CD8-positive, alpha-beta memory T cell (primary cell): Measurements from ENCODE around the gene TSPAN16. TPM values are rescaled to one million over a fixed set of nuclear protein-coding genes. Genes with fewer than 3 reads are reported as not detected.

Experiments used
- CTCF ChIA-PET: fragments of 350-600 bp; sonication (Branson Sonifier 250); formaldehyde crosslinking; loops from one replicate; lab custom pipeline; 2021; ENCODE audit warnings: antibody characterized with exemption; lab: Charles Lee
- POLR2A ChIA-PET: fragments of 350-600 bp; sonication (Branson Sonifier 250); formaldehyde crosslinking; loops from one replicate; lab custom pipeline; 2021; ENCODE audit warnings: antibody characterized with exemption; lab: Charles Lee
- DNase-seq, 5 donors: peaks; one replicate each; pipeline versions ENCODE4 v3.0.0 to v3.0.0-alpha.2; 2020 to 2022; ENCODE audit warnings: mixed read lengths in 1 of 5
- H3K27ac ChIP-seq: one replicate; pipeline ENCODE4 v1.7.0; 2013; ENCODE audit warnings: low read depth, mild to moderate bottlenecking, low read length, moderate library complexity
- H3K27me3 ChIP-seq: 2 replicates; pipeline ENCODE4 v1.7.0; 2013; ENCODE audit warnings: low read length, mild to moderate bottlenecking; ENCODE audit not compliant: insufficient read depth, poor library complexity, severe bottlenecking
- H3K36me3 ChIP-seq: 2 replicates; pipeline ENCODE4 v1.7.0; 2013; ENCODE audit warnings: mild to moderate bottlenecking, low read length, moderate library complexity; ENCODE audit not compliant: insufficient read depth
- H3K4me1 ChIP-seq: 2 replicates; pipeline ENCODE4 v1.7.0; 2013; ENCODE audit warnings: mild to moderate bottlenecking, low read length, moderate library complexity; ENCODE audit not compliant: insufficient read depth
- H3K4me3 ChIP-seq: 2 replicates; pipeline ENCODE4 v1.7.0; 2013; ENCODE audit warnings: mild to moderate bottlenecking, low read length
- H3K9me3 ChIP-seq: 2 replicates; pipeline ENCODE4 v1.7.0; 2013; ENCODE audit warnings: mild to moderate bottlenecking, low read length
- H3K27ac Mint-ChIP-seq, 8 donors: one replicate each; pipeline ENCODE4 v1.8.0; 2020 to 2021; ENCODE audit warnings: mixed read lengths in 8 of 8, mild to moderate bottlenecking in 6 of 8, inconsistent platforms in 3 of 8, moderate library complexity in 3 of 8
- H3K27me3 Mint-ChIP-seq, 2 donors: one replicate each; pipeline ENCODE4 v1.8.0; 2020 to 2021; ENCODE audit warnings: mixed read lengths in 2 of 2, mild to moderate bottlenecking in 1 of 2, moderate library complexity in 1 of 2
- H3K36me3 Mint-ChIP-seq, 3 donors: one replicate each; pipeline ENCODE4 v1.8.0; 2020 to 2021; ENCODE audit warnings: mixed read lengths in 3 of 3, inconsistent platforms in 1 of 3, mild to moderate bottlenecking in 1 of 3
- H3K4me1 Mint-ChIP-seq, 3 donors: one replicate each; pipeline ENCODE4 v1.8.0; 2020 to 2021; ENCODE audit warnings: mixed read lengths in 3 of 3, inconsistent platforms in 1 of 3, mild to moderate bottlenecking in 1 of 3
- H3K4me3 Mint-ChIP-seq, 7 donors: one replicate each; pipeline ENCODE4 v1.8.0; 2020 to 2021; ENCODE audit warnings: mixed read lengths in 7 of 7, mild to moderate bottlenecking in 6 of 7, moderate library complexity in 4 of 7, inconsistent platforms in 2 of 7
- H3K9me3 Mint-ChIP-seq, 5 donors: one replicate each; pipeline ENCODE4 v1.8.0; 2020 to 2022; ENCODE audit warnings: mixed read lengths in 5 of 5, mild to moderate bottlenecking in 3 of 5, moderate library complexity in 2 of 5, inconsistent platforms in 1 of 5
- polyA plus RNA-seq: library from polyadenylated mRNA; unstranded; fragments of 300-500 nt; fragmentation: Illumina TruSeq; gene quantifications from one replicate; pipeline ENCODE4 v1.2.3, GENCODE V29; 2021
- total RNA-seq, 2 experiments: library from RNA; stranded (reverse); gene quantifications; one replicate each; pipeline ENCODE4 v1.2.3, GENCODE V29; 2021

The TSPAN16 gene
- total and polyA plus RNA-seq, 3 experiments from 2014 or later: not detected

DNA sequence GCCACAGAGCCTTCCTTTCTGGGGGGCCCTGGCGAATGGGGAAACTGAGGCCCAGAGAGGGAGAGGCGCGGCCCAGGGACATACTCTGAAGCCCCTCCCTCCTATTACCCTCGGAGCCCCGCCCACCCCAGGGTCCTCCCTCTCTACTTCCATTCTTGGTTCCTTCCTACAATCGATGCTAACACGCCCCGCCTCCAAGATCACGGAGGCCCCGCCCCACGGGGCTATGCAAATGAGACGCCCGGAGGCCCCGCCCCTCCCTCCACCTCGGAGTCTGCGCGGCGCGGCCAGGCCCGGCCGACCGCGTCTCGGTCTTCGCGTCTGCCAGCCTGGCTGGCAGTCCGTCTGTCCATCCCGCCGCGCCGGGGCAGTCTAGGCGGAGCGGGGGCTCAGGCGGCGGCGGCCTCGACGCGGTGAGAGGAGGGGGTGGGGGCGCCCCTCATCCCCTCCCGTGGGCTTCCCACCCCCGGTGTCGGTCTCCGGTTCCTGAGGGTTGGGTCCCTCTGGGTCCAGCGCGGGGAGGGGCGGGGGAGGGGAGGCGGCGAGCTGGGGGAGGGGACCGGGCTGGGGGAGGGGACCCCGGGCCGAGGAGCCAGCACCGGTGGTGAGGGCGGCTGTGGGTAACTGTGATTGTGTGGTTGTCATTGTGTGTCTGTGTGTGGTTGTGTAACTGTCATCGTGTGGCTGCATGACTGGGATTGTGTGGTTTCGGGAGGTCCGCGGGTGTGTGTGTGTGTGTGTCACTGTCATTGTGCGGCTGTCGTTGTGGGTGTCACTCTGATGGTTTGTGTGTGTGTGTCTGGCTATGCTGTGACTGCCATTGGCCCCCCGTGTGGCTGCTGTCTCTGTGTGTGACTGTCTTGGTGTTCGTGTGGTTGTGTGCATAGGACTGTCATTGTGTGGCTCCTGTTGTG is 59.5 kb downstream of the TSPAN16 start, which contains the start of gene PLPPR2:
Gene PLPPR2, plus strand, starts transcription at position 273 of the 914 bp plus-strand sequence. CDS start 2,242 bp downstream, outside the sequence.
- Mint-ChIP-seq H3K36me3 (no peaks in the 10 kb centered on the region), H3K4me3 (peak within 1 kb of the TSS; percentile 64 to 84 (median 77)), H3K9me3 (no peaks in the 10 kb centered on the region), H3K27ac (peak within 1 kb of the TSS in 7 of 8 donors; percentile 7 to 94 (median 73)), H3K27me3 (peaks cover 11 to 15% of the 10 kb centered on the region in 2 donors), H3K4me1 (peaks cover 7 to 17% (median 11%) of the 10 kb centered on the region in 3 donors)
- peak; percentile 74 to 83 (median 79) for DNase-seq
- no peak within 1 kb of the TSS for H3K27ac ChIP-seq
- no peaks in the 10 kb centered on the region for H3K9me3 ChIP-seq
- H3K36me3 ChIP-seq: no peaks in the 10 kb centered on the region
- peak within 1 kb of the TSS; percentile 3 for H3K4me3 ChIP-seq
- H3K4me1 ChIP-seq: peaks cover 6% of the 10 kb centered on the region
- POLR2A ChIA-PET: no interaction called here
- CTCF ChIA-PET: no interaction called here
- no peaks in the 10 kb centered on the region for H3K27me3 ChIP-seq

DNA sequence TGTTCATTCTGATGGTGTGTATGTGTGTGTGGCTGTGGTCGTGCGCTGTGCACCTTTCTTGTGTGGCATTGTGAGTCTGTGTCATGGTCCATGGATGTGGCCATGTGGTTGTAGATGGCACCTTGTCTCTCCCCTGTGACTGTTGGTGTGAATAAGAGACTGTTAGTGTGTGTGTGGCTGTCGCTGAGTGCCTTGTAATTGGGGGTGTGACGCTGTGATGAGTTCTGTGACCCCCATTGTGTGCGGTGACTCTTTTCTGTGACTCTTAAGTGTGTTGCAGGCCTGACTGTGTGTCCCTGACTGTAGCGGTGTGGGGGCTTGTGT is 60.1 kb downstream of the TSPAN16 start:
- Histone ChIP-seq H3K36me3 (no peaks in the 10 kb centered on the region), H3K27me3 (no peaks in the 10 kb centered on the region), H3K4me3 (peak overlapping the region; percentile 3), H3K27ac (no peak overlapping the region), H3K9me3 (no peaks in the 10 kb centered on the region), H3K4me1 (peaks cover 6% of the 10 kb centered on the region)
- Mint-ChIP-seq H3K27ac (peak overlapping the region in 7 of 8 donors; percentile 7 to 84 (median 55)), H3K36me3 (no peaks in the 10 kb centered on the region), H3K4me3 (peak overlapping the region; percentile 64 to 84 (median 77)), H3K4me1 (peaks cover 7 to 17% (median 11%) of the 10 kb centered on the region in 3 donors), H3K27me3 (peaks cover 11 to 15% of the 10 kb centered on the region in 2 donors), H3K9me3 (no peaks in the 10 kb centered on the region)
- ChIA-PET POLR2A (no interaction called here), CTCF (no interaction called here)
- DNase-seq: no peak

DNA sequence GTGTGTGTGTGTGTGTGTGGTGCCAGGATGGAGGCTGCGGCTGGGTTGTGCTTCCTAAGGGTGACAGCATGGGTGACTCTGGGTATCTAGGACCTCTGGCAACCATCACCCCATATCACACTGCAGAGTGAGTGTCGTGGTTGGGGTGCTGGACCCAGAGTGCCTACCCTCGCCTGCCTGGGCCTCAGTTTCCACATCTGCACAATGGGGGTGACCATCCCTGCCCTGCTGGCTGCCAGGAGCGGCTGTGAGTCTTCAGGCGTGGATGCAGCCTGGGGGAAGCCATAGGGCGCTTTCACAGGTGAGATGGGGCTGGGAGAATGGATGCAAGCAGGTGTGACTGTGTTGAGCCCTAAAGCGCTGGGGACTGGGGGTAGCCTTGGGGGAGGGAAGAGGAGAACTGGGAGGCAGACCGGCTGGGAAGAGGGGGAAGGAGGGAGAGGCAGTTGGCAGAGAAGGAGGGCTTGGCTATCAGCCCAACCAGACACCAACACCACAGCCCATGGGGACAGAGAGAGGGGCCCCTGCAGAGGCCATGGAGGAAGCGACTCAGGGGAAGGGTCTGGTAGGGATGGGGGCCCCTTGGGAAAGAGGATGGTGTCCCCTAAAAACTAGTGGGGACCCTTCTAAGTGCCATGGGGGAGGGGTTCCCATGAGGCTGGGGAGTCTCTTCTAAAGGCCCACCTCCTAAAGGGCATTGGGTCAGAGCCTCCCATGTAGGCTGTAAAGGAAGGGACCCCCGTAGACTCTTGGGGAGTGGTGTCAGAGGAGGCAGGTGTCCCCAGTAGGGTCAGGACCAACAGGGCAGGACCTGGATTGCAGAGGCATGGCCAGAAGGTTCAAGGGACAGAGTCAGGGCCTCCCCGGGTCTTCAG is 61.0 kb downstream of the TSPAN16 start:
- Mint-ChIP-seq H3K36me3 (no peaks in the 10 kb centered on the region), H3K4me1 (peaks cover 7 to 17% (median 11%) of the 10 kb centered on the region in 3 donors), H3K9me3 (no peaks in the 10 kb centered on the region), H3K27ac (peak overlapping the region in 1 of 8 donors; percentile 54), H3K4me3 (peak overlapping the region in 2 of 7 donors; percentile 70), H3K27me3 (peaks cover 11 to 15% of the 10 kb centered on the region in 2 donors)
- ChIA-PET POLR2A (no interaction called here), CTCF (no interaction called here)
- Histone ChIP-seq H3K36me3 (no peaks in the 10 kb centered on the region), H3K4me3 (no peak overlapping the region), H3K27ac (no peak overlapping the region), H3K4me1 (peaks cover 6% of the 10 kb centered on the region), H3K27me3 (no peaks in the 10 kb centered on the region), H3K9me3 (no peaks in the 10 kb centered on the region)
- no peak for DNase-seq

DNA sequence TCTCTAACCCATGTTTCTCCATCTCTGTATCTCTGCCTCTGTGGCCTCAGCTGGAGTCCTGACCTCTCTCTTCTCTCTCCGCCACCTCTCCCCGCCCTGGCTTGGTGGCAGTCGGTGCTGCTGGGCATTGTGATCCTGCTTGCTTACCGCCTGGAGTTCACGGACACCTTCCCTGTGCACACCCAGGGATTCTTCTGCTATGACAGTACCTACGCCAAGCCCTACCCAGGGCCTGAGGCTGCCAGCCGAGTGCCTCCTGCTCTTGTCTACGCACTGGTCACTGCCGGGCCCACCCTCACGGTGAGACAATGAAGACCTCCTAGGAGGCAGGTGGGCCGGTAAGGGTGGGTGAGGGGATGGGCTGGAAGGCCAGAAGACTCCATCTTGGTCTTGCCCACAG is 63.5 kb downstream of the TSPAN16 start:
- CTCF ChIA-PET: no interaction called here
- H3K4me3 ChIP-seq: no peak overlapping the region
- H3K27me3 ChIP-seq: no peaks in the 10 kb centered on the region
- Mint-ChIP-seq H3K36me3 (peaks cover 0 to 3% (median 0%) of the 10 kb centered on the region in 3 donors), H3K4me1 (peaks cover 7 to 15% (median 9%) of the 10 kb centered on the region in 3 donors), H3K4me3 (no peak overlapping the region), H3K9me3 (no peaks in the 10 kb centered on the region), H3K27ac (no peak overlapping the region), H3K27me3 (peaks cover 9 to 13% of the 10 kb centered on the region in 2 donors)
- no peak overlapping the region for H3K27ac ChIP-seq
- H3K36me3 ChIP-seq: no peaks in the 10 kb centered on the region
- no peaks in the 10 kb centered on the region for H3K9me3 ChIP-seq
- no peak for DNase-seq
- peaks cover 6% of the 10 kb centered on the region for H3K4me1 ChIP-seq
- POLR2A ChIA-PET: interaction anchor here (0.6 kb wide), 1 partner anchor 16 kb away, joined by 3 read pairs; no protein-coding TSS in a partner anchor

DNA sequence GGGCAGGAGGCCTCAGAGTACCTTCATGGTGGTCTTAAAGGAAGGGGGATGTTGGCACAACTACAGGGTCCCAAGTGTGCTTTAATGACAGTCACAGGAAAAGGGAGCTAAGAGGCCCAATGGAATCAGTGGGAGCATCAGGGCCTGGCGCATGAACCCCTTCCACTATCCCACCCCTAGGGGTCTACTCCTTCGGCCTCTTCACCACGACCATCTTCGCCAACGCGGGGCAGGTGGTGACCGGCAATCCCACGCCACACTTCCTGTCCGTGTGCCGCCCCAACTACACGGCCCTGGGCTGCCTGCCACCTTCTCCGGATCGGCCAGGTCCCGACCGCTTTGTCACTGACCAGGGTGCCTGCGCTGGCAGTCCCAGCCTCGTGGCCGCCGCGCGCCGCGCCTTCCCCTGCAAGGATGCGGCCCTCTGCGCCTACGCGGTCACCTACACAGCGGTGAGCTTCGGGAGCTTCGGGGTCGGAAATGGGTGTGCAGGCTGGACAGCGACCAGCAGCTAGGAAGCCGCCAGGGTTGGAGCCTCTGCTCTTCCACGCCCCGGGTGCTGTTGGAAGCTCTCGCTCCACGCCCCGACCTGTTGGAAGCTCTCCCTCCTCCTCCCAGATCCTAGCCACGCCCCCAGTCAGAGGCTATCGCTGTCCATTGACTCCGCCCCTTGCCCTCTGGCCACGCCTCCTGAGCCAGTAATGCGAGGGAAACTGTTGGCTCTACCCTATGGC is 65.2 kb downstream of the TSPAN16 start:
- Histone ChIP-seq H3K27me3 (no peaks in the 10 kb centered on the region), H3K36me3 (no peaks in the 10 kb centered on the region), H3K9me3 (no peaks in the 10 kb centered on the region), H3K27ac (no peak overlapping the region), H3K4me3 (no peak overlapping the region), H3K4me1 (no peaks in the 10 kb centered on the region)
- ChIA-PET POLR2A (no interaction called here), CTCF (no interaction called here)
- Mint-ChIP-seq H3K9me3 (no peaks in the 10 kb centered on the region), H3K4me1 (peaks cover under 1 to 2% (median 2%) of the 10 kb centered on the region in 3 donors), H3K36me3 (peaks cover 0 to 15% (median 3%) of the 10 kb centered on the region in 3 donors), H3K27ac (no peak overlapping the region), H3K27me3 (peaks cover 3 to 6% of the 10 kb centered on the region in 2 donors), H3K4me3 (no peak overlapping the region)
- DNase-seq: no peak

DNA sequence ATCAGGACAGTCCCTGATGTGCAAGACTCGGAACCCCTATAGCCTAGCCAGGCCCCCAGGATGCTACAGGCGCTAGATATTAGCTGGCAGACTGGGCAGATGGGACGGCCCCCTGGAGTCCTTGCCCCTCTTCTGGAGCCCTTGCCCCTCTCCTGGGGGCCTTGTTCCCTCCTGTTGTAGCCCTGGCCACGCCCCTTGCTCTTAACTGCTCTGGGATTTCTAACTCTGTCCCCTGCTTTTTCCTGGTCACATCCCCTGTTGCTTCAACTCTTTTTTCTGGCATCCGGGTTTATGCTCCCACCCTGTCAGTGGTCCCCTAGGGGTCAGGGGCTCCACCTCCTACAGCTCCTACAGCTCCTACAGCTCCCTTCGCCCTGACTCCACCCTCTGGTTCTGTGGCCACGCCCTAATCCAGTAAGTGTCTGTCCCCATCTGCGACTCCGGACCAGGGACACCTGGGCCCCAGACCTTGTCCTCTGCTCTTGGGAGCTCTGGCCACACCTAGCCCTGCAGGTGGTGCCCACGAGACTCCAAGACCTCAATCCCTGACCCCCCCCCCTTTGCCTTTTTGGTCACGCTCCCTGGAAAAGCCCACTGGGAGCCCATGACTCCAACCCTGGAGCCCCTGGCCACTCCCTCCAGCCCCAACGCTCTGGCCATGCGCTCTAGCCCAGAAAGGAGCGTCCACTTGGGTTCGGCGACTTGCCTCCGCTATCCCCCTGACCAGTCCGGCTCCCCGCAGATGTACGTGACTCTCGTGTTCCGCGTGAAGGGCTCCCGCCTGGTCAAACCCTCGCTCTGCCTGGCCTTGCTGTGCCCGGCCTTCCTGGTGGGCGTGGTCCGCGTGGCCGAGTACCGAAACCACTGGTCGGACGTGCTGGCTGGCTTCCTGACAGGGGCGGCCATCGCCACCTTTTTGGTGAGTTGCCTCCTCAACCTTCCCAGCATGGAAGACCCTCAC is 66.1 kb downstream of the TSPAN16 start:
- DNase-seq: no peak
- Histone ChIP-seq H3K9me3 (no peaks in the 10 kb centered on the region), H3K36me3 (no peaks in the 10 kb centered on the region), H3K4me1 (no peaks in the 10 kb centered on the region), H3K4me3 (no peak overlapping the region), H3K27me3 (no peaks in the 10 kb centered on the region), H3K27ac (no peak overlapping the region)
- Mint-ChIP-seq H3K36me3 (peaks cover 0 to 17% (median 3%) of the 10 kb centered on the region in 3 donors), H3K4me3 (no peak overlapping the region), H3K27me3 (peaks cover 0 to 2% of the 10 kb centered on the region in 2 donors), H3K27ac (no peak overlapping the region), H3K4me1 (peaks cover 0 to 1% (median 0%) of the 10 kb centered on the region in 3 donors), H3K9me3 (no peaks in the 10 kb centered on the region)
- ChIA-PET POLR2A (interaction anchor here (0.7 kb wide), 1 partner anchor 19 kb away, joined by 3 read pairs; no protein-coding TSS in a partner anchor), CTCF (no interaction called here)

DNA sequence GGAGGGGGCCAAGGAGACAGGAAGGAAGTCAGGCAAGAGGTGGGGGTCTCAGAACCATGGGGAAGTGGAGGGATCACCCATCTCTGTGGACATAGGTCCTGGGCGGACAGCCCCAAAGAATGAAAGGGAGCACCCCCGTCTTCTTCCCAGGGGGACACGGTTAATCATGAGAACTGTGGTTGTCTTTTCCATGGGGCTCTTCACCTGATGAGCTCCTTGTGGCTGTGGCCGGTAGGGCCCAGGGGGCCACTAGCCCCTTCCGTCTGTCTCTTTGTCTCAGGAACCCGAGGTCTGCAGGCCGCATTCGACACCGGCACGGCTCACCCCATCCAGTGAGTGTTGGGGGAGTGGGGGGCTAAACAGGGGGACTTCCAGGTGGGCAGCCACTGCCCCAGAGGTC is 67.9 kb downstream of the TSPAN16 start:
- H3K27ac Mint-ChIP-seq: peak overlapping the region in 1 of 8 donors; percentile 74
- Histone ChIP-seq H3K4me3 (no peak overlapping the region), H3K4me1 (no peaks in the 10 kb centered on the region), H3K27me3 (no peaks in the 10 kb centered on the region), H3K27ac (no peak overlapping the region), H3K9me3 (no peaks in the 10 kb centered on the region), H3K36me3 (no peaks in the 10 kb centered on the region)
- no peaks in the 10 kb centered on the region for H3K9me3 Mint-ChIP-seq
- CTCF ChIA-PET: no interaction called here
- POLR2A ChIA-PET: no interaction called here
- DNase-seq: no peak
- no peaks in the 10 kb centered on the region for H3K27me3 Mint-ChIP-seq
- no peaks in the 10 kb centered on the region for H3K4me1 Mint-ChIP-seq
- H3K4me3 Mint-ChIP-seq: no peak overlapping the region
- peaks cover 0 to 28% (median 3%) of the 10 kb centered on the region in 3 donors for H3K36me3 Mint-ChIP-seq
